Mesothelial cell of epicardium (in vitro differentiated cells): Measurements from ENCODE around the gene SMC3. TPM values are rescaled to one million over a fixed set of nuclear protein-coding genes. Genes with fewer than 3 reads are reported as not detected.
"Not testable (repeated sequence)": the region's sequence is repeated elsewhere in the genome, so short reads cannot be mapped to it uniquely, and the experiment has no call there.

Experiments
- DNase-seq, 2 experiments: peaks; one replicate each; pipeline ENCODE4 v3.0.0; 2021; ENCODE audit warnings: low spot score in 2 of 2; ENCODE audit not compliant: unreplicated experiment in 2 of 2
- H3K27ac Mint-ChIP-seq: 2 replicates; pipeline ENCODE4 v1.8.0; 2021; ENCODE audit warnings: mixed read lengths
- H3K27me3 Mint-ChIP-seq: 2 replicates; pipeline ENCODE4 v1.8.0; 2021; ENCODE audit warnings: low read depth, mixed read lengths
- H3K36me3 Mint-ChIP-seq: 2 replicates; pipeline ENCODE4 v1.8.0; 2021; ENCODE audit warnings: mixed read lengths
- H3K4me1 Mint-ChIP-seq: 2 replicates; pipeline ENCODE4 v1.8.0; 2021; ENCODE audit warnings: mixed read lengths
- H3K4me3 Mint-ChIP-seq: 2 replicates; pipeline ENCODE4 v1.8.0; 2021; ENCODE audit warnings: mild to moderate bottlenecking, moderate library complexity, mixed read lengths
- H3K9me3 Mint-ChIP-seq: 2 replicates; pipeline ENCODE4 v1.8.0; 2021; ENCODE audit warnings: mixed read lengths
- CTCF ChIP-seq: fragments of 200-600 bp; sonication (generic); IDR thresholded peaks from one replicate; pipeline ENCODE4 v1.5.0; 2021; ENCODE audit warnings: antibody characterized with exemption; ENCODE audit not compliant: unreplicated experiment
- total RNA-seq: library from RNA; stranded (reverse); gene quantifications from 3 replicates; pipeline ENCODE4 v1.2.1, GENCODE V29; 2021

Gene SMC3
- total RNA-seq, 1 donor from 2014 or later = 47.2 TPM

- peak; percentile 67 for TF ChIP-seq CTCF
- Mint-ChIP-seq H3K4me3 (no peak overlapping the region), H3K27me3 (no peaks in the 10 kb centered on the region), H3K9me3 (no peaks in the 10 kb centered on the region), H3K4me1 (peaks cover 27% of the 10 kb centered on the region), H3K27ac (peak overlapping the region; percentile 0), H3K36me3 (no peaks in the 10 kb centered on the region)
- peak in 1 of 2 experiments; percentile 58 for DNase-seq
Measured at GRCh38 chr10:110610308-110610774, 42.8 kb downstream of the SMC3 start.

- not testable (repeated sequence) for H3K36me3 Mint-ChIP-seq, H3K27me3 Mint-ChIP-seq, H3K4me3 Mint-ChIP-seq, H3K9me3 Mint-ChIP-seq, DNase-seq
- H3K4me1 Mint-ChIP-seq = peaks cover 27% of the 10 kb centered on the region
- H3K27ac Mint-ChIP-seq = peak overlapping the region; percentile 0
Measured at GRCh38 chr10:110610781-110611180, 43.3 kb downstream of the SMC3 start.

- Mint-ChIP-seq H3K27me3 (no peaks in the 10 kb centered on the region), H3K4me1 (peaks cover 27% of the 10 kb centered on the region), H3K4me3 (no peak overlapping the region), H3K27ac (no peak overlapping the region), H3K9me3 (no peaks in the 10 kb centered on the region), H3K36me3 (no peaks in the 10 kb centered on the region)
- TF ChIP-seq CTCF = no peak
- no peak for DNase-seq
Measured at GRCh38 chr10:110612087-110612486, 44.6 kb downstream of the SMC3 start.

GRCh38 chr10:110612629-110613028 is 45.1 kb downstream of the SMC3 start:
- Mint-ChIP-seq H3K4me1 (peaks cover 27% of the 10 kb centered on the region), H3K27me3 (no peaks in the 10 kb centered on the region), H3K4me3 (no peak overlapping the region), H3K36me3 (no peaks in the 10 kb centered on the region), H3K27ac (no peak overlapping the region), H3K9me3 (no peaks in the 10 kb centered on the region)
- no peak for DNase-seq
- TF ChIP-seq CTCF = no peak

DNA sequence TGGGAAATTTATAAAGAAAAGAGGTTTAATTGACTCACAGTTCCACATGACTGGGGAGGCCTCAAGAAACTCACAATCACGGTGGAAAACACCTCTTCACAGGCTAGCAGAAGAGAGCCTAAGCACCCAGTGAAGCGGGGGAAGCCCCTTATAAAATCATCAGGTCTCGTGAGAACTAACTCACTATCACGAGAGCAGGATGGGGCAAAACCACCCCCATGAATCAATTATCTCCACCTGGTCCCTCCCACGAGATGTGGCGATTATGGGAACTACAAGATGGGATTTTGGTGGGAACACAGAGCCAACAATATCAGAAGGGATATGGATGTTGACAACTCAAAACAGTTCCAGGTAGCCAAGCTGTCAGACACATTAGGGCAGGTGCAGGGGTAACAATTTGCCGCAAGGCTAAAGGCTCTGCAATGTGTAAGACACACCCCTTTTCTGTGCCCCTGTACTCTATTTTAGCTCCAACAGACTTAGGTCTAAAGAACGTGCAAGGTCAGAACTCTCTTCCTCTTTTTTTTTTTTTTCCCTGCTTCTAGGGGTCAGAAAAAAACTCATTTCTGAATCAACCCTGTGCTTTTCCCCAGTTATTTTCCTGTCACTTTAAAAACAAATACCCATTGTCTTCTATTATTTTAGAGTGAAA is 46.0 kb downstream of the SMC3 start:
- no peak overlapping the region for H3K4me3 Mint-ChIP-seq
- no peaks in the 10 kb centered on the region for H3K9me3 Mint-ChIP-seq
- no peak for DNase-seq
- no peak overlapping the region for H3K27ac Mint-ChIP-seq
- no peak for TF ChIP-seq CTCF
- H3K27me3 Mint-ChIP-seq = no peaks in the 10 kb centered on the region
- H3K36me3 Mint-ChIP-seq = no peaks in the 10 kb centered on the region
- H3K4me1 Mint-ChIP-seq = peaks cover 27% of the 10 kb centered on the region

- Mint-ChIP-seq H3K9me3 (no peaks in the 10 kb centered on the region), H3K27ac (no peak overlapping the region), H3K36me3 (no peaks in the 10 kb centered on the region), H3K27me3 (no peaks in the 10 kb centered on the region), H3K4me3 (no peak overlapping the region), H3K4me1 (peaks cover 28% of the 10 kb centered on the region)
- TF ChIP-seq CTCF = no peak
- no peak for DNase-seq
Measured at GRCh38 chr10:110613996-110614495, 46.6 kb downstream of the SMC3 start.
